ENCODE results near the gene ZDHHC4. TPM values are rescaled to one million over a fixed set of nuclear protein-coding genes. Genes with fewer than 3 reads are reported as not detected.

Gene ZDHHC4
- total and polyA plus RNA-seq, 2 of the 8 experiments (the other 6 are each of a cell fraction or from before 2014, with no cell fraction given) = 50.2 to 171 TPM

Other genes with a start within 250 kb of the ZDHHC4 start
- gene FAM220A, start 228.5 kb upstream of the ZDHHC4 start, total RNA-seq (2021; fragmentation: NEBNext Ultra II Directional; extraction: Animal tissue kit (Norgen Biotek cat#: 25700)) = 19.2 and 20.1 TPM in 2 replicates
- gene FAM220A, start 228.5 kb upstream of the ZDHHC4 start, polyA plus RNA-seq (2011; rRNA removed) = 13.0 and 19.7 TPM in 2 replicates
- 295 and 307 TPM in 2 replicates for gene RAC1, start 202.9 kb upstream of the ZDHHC4 start, total RNA-seq (2021; fragmentation: NEBNext Ultra II Directional; extraction: Animal tissue kit (Norgen Biotek cat#: 25700))
- gene RAC1, start 202.9 kb upstream of the ZDHHC4 start, polyA plus RNA-seq (2011; rRNA removed) = 154 and 229 TPM in 2 replicates
- 22.1 and 27.0 TPM in 2 replicates for gene DAGLB, start 129.5 kb upstream of the ZDHHC4 start, total RNA-seq (2021; fragmentation: NEBNext Ultra II Directional; extraction: Animal tissue kit (Norgen Biotek cat#: 25700))
- 39.6 and 43.3 TPM in 2 replicates for gene DAGLB, start 129.5 kb upstream of the ZDHHC4 start, polyA plus RNA-seq (2011; rRNA removed)
- 75.3 and 82.9 TPM in 2 replicates for gene KDELR2, start 93.3 kb upstream of the ZDHHC4 start, total RNA-seq (2021; fragmentation: NEBNext Ultra II Directional; extraction: Animal tissue kit (Norgen Biotek cat#: 25700))
- gene KDELR2, start 93.3 kb upstream of the ZDHHC4 start, polyA plus RNA-seq (2011; rRNA removed) = 54.1 and 66.8 TPM in 2 replicates
- 1.0 and 1.3 TPM in 2 replicates for gene GRID2IP, start 26.0 kb upstream of the ZDHHC4 start, total RNA-seq (2021; fragmentation: NEBNext Ultra II Directional; extraction: Animal tissue kit (Norgen Biotek cat#: 25700))
- gene GRID2IP, start 26.0 kb upstream of the ZDHHC4 start, polyA plus RNA-seq (2011; rRNA removed) = 0.80 and 1.5 TPM in 2 replicates
- 25.7 and 26.1 TPM in 2 replicates for gene INTS15, start 12.6 kb downstream of the ZDHHC4 start, total RNA-seq (2021; fragmentation: NEBNext Ultra II Directional; extraction: Animal tissue kit (Norgen Biotek cat#: 25700))
- gene INTS15, start 12.6 kb downstream of the ZDHHC4 start, polyA plus RNA-seq (2011; rRNA removed) = 23.0 and 37.3 TPM in 2 replicates
- gene ZNF853, start 38.2 kb downstream of the ZDHHC4 start, total RNA-seq (2021; fragmentation: NEBNext Ultra II Directional; extraction: Animal tissue kit (Norgen Biotek cat#: 25700)) = 5.5 and 5.7 TPM in 2 replicates
- gene ZNF853, start 38.2 kb downstream of the ZDHHC4 start, polyA plus RNA-seq (2011; rRNA removed) = 4.3 and 4.4 TPM in 2 replicates
- 13.7 and 15.5 TPM in 2 replicates for gene ZNF316, start 59.9 kb downstream of the ZDHHC4 start, total RNA-seq (2021; fragmentation: NEBNext Ultra II Directional; extraction: Animal tissue kit (Norgen Biotek cat#: 25700))
- 3.6 and 6.3 TPM in 2 replicates for gene ZNF316, start 59.9 kb downstream of the ZDHHC4 start, polyA plus RNA-seq (2011; rRNA removed)
- gene ZNF12, start 129.5 kb downstream of the ZDHHC4 start, total RNA-seq (2021; fragmentation: NEBNext Ultra II Directional; extraction: Animal tissue kit (Norgen Biotek cat#: 25700)) = 16.2 and 16.8 TPM in 2 replicates
- 5.0 and 6.7 TPM in 2 replicates for gene ZNF12, start 129.5 kb downstream of the ZDHHC4 start, polyA plus RNA-seq (2011; rRNA removed)
- gene RSPH10B2, start 176.6 kb downstream of the ZDHHC4 start, total RNA-seq (2021; fragmentation: NEBNext Ultra II Directional; extraction: Animal tissue kit (Norgen Biotek cat#: 25700)) = 0.35 and 0.52 TPM in 2 replicates
- gene RSPH10B2, start 176.6 kb downstream of the ZDHHC4 start, polyA plus RNA-seq (2011; rRNA removed) = 0.14 and 0.20 TPM in 2 replicates
- gene CCZ1B, start 248.8 kb downstream of the ZDHHC4 start, total RNA-seq (2021; fragmentation: NEBNext Ultra II Directional; extraction: Animal tissue kit (Norgen Biotek cat#: 25700)) = 55.2 and 58.2 TPM in 2 replicates
- 8.3 and 18.0 TPM in 2 replicates for gene CCZ1B, start 248.8 kb downstream of the ZDHHC4 start, polyA plus RNA-seq (2011; rRNA removed)

All from H1 (cell line).